HG02588 (cell line): Measurements from ENCODE around the gene BAIAP2.
"Not testable (repeated sequence)": the region's sequence is repeated elsewhere in the genome, so short reads cannot be mapped to it uniquely, and the experiment has no call there.

Source experiments
- ATAC-seq: cut with Tn5 transposase; IDR thresholded peaks from one replicate; pipeline ENCODE4 v1.9.1; 2021; ENCODE audit warnings: mild to moderate bottlenecking, moderate library complexity; ENCODE audit not compliant: unreplicated experiment

BAIAP2 gene

GRCh38 chr17:81135505-81136278 is 100.7 kb downstream of the BAIAP2 start:
- no peak for ATAC-seq

DNA sequence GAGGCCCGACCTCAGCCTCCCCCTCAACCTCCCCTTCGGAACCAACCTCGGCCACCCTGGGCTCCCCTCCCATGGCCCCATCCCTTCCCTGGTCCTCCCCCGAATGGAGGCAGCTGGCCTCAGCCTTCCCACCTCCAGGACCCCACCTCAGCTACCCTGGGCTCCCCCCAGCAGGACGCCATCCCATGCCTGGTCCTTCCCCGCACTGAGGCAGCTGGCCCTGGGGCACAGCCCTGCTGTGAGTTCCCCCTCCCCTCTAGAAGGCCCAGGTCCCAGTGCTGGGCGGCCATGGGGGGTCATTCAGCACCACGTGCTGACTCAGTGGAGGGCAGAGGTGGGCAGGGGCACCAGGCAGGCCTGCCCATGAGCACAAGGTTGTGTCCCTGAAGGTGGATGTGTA is 101.4 kb downstream of the BAIAP2 start:
- no peak for ATAC-seq

DNA sequence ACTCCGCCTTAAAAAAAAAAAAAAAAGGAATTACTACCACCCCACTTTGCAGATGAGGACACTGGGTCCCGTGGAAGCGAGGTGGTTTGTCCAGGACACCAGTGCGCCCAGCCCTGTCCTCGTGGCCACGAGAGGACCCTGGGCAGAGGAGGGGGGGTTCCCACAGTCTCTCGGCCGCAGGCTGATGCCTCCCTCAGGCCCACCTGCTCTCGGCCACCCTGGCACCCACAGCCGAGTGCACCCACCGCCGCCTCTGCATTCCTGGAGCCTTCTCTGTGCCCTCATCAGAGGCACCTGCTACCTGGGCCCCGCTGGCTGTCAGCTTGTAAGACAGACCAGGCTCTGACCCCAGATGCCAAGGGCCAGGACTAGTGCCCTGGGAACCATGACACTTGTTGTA is 102.3 kb downstream of the BAIAP2 start:
- ATAC-seq = no peak

DNA sequence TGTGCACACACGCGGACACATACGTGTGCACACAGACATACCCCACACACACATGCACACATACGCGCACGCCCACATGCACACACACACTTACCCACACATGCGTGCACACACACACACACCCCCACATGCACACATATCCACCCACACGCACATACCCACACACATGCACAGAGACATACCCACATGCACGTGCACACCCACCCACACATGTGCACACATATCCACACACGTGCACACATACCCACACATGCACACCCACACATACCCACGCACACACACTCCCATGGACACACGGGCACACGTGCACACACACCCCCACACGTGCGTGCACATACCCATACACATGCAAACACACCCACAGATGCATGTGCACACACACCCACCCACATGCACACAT is 103.1 kb downstream of the BAIAP2 start:
- ATAC-seq = no peak

- ATAC-seq = no peak
Measured at GRCh38 chr17:81138500-81138899, 103.5 kb downstream of the BAIAP2 start.

- no peak for ATAC-seq
Measured at GRCh38 chr17:81139428-81139827, 104.5 kb downstream of the BAIAP2 start.

- ATAC-seq = no peak
Measured at GRCh38 chr17:81140018-81140417, 105.1 kb downstream of the BAIAP2 start.

DNA sequence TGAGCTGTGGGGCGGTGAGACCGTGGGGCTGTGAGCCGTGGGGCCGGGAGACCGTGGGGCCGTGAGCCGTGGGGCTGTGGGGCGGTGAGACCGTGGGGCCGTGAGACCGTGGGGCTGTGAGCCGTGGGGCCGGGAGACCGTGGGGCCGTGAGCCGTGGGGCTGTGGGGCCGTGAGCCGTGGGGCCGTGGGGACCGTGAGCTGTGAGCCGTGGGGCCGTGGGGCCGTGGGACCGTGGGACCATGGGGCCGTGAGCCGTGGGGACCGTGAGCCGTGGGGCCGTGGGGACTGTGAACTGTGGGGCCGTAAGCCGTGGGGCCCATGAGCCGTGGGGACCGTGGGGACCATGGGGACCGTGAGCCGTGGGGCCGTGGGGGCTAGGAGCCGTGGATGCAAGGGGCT is 105.7 kb downstream of the BAIAP2 start:
- ATAC-seq = no peak

GRCh38 chr17:81142301-81143199 is 107.6 kb downstream of the BAIAP2 start:
- no peak for ATAC-seq

GRCh38 chr17:81143200-81143527 is 108.2 kb downstream of the BAIAP2 start:
- no peak for ATAC-seq

- no peak for ATAC-seq
Measured at GRCh38 chr17:81143717-81144422, 108.9 kb downstream of the BAIAP2 start.

DNA sequence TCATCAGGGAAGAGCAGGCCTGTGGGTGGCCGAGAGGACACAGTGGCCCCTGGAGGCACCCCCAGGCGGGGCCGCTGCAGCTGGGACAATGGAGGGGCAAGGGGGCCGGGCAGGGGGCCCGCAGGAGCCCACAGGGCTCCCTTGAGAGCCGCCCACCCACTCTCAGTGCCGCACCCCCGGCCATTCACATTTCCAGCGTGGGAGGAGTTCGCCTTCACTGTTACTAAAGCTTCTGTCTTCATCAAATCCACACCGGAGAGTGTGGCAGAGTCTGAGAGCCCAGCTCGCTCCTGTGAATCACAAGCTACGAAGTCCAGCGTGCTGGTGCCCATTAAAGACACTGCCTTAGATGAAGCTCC is 109.5 kb downstream of the BAIAP2 start:
- ATAC-seq = no peak

- ATAC-seq = not testable (repeated sequence)
Measured at GRCh38 chr17:81146208-81146607, 111.3 kb downstream of the BAIAP2 start.

- no peak for ATAC-seq
Measured at GRCh38 chr17:81147701-81148100, 112.8 kb downstream of the BAIAP2 start.

GRCh38 chr17:81148571-81148970 is 113.6 kb downstream of the BAIAP2 start:
- ATAC-seq = no peak

- ATAC-seq = no peak
Measured at GRCh38 chr17:81148986-81149533, 114.1 kb downstream of the BAIAP2 start.

DNA sequence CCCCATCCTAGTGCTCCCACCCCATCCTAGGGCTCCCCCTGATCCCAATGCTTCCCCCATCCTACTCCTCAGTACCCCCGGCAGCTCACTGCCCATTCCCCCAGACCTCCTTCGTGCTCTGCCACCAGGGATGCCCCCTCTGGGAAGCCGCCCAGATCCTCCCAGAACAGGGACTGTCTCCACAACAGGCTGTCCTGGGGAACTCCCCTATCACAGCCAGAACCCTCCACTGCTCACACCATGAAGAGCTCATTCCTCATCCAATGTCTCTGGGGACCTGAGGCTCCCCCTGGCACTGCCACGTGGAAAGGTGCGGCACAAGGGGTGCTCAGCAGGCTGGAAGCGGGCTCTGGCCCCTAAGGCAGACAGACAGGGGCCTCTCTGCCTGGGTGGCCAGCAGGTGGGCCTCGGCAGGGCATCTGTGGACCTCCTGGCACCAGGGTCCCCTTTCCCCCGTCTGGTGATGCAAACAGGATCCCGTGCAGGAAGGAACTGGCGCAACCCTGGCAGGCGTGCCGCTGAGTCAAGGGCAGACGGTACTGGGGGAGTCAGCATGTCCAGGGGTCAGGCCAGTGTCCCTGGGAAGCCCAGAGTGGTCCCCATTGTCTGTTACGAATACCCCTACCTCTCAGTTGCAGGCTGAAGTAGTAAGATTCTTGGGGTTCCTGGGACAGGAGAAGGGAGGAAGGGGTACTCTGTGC is 115.6 kb downstream of the BAIAP2 start:
- ATAC-seq = no peak

DNA sequence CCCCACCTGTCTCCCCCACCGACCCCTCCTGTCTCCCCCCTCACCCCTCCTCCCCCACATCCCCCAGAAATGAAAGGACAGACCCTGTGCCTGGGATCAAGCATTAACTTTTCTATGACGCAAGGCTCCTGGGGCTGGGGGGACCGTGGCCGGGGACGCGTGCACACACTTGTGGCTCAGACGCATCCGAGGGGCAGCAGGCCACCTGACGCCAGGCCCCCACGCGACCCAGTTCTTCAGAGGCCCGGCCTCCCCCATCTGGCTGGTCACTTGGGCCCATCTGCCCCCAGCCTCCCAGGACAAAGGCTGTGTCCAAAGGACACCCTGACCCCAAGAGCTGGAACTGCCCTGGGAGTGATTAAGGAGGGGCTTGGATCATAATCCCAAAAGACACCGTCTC is 116.3 kb downstream of the BAIAP2 start:
- ATAC-seq = no peak

DNA sequence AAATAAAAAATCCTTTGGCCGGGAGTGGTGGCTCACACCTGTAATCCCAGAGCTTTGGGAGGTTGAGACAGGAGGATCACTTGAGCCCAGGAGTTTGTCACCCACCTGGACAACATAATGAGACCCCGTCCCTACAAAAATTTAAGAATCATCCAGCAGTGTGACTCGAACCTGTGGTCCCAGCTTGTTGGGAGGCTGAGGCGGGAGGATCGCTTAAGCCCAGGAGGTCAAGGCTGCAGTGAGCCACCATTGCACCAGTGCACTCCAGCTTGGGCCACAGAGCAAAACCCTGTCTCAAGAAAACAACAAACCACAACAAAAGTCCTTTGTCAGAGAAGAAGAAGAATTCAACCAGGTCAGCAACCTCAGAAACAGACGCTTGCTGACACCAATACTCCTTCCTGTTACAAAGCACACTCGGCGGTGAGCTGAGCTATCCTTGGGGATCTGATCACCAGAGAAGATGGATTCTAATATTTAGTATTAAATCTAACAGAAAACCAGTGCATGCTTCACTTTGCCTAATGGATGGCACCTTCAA is 117.4 kb downstream of the BAIAP2 start:
- no peak for ATAC-seq

- ATAC-seq = no peak
Measured at GRCh38 chr17:81153340-81153803, 118.4 kb downstream of the BAIAP2 start.
